ENCODE measurements around the gene FUCA2.

Gene FUCA2, protein sequence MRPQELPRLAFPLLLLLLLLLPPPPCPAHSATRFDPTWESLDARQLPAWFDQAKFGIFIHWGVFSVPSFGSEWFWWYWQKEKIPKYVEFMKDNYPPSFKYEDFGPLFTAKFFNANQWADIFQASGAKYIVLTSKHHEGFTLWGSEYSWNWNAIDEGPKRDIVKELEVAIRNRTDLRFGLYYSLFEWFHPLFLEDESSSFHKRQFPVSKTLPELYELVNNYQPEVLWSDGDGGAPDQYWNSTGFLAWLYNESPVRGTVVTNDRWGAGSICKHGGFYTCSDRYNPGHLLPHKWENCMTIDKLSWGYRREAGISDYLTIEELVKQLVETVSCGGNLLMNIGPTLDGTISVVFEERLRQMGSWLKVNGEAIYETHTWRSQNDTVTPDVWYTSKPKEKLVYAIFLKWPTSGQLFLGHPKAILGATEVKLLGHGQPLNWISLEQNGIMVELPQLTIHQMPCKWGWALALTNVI

DNA sequence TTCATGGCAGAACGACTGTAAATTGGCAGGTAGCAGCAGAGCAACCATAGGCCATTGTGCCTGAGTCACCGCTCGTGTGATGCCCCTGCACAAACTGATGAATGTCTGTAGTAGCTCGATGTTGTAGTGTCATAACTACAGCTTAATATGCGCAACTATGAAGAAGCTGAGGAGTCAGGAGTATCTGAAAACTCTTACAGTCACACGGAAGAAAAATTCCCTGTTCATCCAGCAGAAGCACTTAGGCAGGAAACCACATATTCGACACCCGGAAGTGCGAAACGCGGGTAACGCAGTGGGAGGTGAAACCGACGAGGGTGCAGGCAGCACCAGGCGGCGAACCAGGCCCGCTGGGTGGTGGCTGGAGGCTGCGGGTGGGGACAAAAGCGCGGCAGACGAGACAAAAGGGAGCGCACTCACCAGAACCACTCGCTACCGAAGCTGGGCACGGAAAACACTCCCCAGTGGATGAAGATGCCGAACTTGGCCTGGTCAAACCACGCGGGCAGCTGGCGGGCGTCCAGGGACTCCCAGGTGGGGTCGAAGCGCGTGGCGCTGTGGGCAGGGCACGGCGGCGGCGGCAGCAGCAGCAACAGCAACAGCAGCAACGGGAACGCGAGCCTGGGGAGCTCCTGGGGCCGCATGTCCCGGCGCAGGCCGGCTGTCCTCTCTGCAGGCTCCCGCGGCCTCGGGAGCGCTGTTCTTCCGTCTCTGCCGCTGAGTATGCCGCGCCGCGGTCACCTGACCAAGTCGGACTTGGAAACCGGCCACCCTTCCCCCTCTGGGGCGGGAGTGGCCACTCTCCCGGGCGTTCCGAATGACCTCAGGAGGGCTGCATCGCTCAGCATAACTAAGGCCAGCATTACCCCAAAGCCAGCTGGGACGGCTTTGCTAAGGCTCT lies at the start of gene FUCA2:
Gene FUCA2 (minus strand): TSS at position 730 of the 901 bp plus-strand sequence. CDS start 86 bp downstream, at position 644.
- TF ChIP-seq, protein P1, sequence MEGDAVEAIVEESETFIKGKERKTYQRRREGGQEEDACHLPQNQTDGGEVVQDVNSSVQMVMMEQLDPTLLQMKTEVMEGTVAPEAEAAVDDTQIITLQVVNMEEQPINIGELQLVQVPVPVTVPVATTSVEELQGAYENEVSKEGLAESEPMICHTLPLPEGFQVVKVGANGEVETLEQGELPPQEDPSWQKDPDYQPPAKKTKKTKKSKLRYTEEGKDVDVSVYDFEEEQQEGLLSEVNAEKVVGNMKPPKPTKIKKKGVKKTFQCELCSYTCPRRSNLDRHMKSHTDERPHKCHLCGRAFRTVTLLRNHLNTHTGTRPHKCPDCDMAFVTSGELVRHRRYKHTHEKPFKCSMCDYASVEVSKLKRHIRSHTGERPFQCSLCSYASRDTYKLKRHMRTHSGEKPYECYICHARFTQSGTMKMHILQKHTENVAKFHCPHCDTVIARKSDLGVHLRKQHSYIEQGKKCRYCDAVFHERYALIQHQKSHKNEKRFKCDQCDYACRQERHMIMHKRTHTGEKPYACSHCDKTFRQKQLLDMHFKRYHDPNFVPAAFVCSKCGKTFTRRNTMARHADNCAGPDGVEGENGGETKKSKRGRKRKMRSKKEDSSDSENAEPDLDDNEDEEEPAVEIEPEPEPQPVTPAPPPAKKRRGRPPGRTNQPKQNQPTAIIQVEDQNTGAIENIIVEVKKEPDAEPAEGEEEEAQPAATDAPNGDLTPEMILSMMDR (IDR thresholded peaks at IDR 0.05; ENCODE audit: borderline replicate concordance, insufficient read depth, low read depth, low read length): no peak
- peak within 1 kb of the TSS; percentile 56 for H3K4me3 ChIP-seq (ENCODE audit: low read depth, low read length)

DNA sequence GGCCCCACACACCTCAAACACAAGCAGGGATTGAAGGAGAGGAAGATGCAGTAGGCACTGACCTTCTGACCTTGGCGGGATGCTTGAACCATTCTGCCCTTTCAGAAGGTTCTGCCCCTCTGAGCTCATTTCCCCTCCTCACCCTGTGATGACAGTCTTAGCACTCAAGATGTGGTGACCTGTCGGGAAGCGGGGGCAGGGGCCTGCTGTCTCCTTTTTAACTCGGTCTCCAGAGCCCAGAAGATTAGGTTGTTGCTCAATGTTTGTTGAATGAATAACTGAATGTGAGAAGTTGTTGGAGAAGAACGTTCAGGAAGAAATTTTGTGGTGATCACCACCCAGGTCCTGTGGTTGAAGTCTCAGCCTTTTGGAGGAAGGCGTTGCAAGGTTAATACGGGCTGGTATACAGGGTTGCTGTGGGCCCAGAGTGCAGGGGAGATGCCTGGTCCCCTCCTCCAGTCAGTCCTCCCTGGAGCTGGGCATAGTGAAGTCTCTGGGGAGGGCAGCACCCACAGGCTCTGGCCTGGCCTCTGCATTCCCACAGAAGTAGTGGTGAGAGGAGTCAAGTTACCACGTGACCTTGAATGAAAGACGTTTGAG lies 49.7 kb upstream of the FUCA2 start:
- TF ChIP-seq, protein P1 (IDR thresholded peaks at IDR 0.05; ENCODE audit: borderline replicate concordance, insufficient read depth, low read depth, low read length): no peak
- H3K4me3 ChIP-seq (ENCODE audit: low read depth, low read length): no peak overlapping the region

DNA sequence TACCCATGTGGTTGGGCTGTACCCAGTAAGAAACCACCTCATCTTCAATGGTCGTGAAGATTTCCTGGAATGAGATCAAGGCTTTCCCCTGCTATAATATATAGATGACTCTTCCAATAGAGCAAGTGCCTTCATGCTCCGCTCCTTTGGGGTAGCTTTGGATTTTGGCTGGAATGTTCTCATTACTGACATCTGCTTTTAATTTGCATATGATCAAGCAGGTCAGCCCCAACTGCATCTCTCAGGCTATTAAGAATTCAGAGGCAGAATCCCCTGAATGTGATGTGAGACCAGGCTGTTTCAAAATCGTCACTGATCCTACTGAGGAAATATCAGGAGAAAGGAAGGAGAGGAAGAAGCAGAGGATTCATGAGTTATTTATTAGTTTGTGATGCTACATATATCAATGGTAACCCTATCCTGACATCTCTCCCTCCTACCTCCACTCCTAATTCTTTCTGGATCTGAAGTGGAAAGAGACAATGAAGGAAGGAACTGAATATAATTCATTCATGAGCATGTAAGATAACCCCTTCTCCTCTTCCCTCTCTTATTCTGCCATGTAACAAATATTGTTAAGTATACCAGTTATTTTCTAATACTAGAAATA lies 47.6 kb upstream of the FUCA2 start:
- H3K4me3 ChIP-seq (ENCODE audit: low read depth, low read length): no peak overlapping the region
- TF ChIP-seq, protein P1 (IDR thresholded peaks at IDR 0.05; ENCODE audit: borderline replicate concordance, insufficient read depth, low read depth, low read length): no peak

DNA sequence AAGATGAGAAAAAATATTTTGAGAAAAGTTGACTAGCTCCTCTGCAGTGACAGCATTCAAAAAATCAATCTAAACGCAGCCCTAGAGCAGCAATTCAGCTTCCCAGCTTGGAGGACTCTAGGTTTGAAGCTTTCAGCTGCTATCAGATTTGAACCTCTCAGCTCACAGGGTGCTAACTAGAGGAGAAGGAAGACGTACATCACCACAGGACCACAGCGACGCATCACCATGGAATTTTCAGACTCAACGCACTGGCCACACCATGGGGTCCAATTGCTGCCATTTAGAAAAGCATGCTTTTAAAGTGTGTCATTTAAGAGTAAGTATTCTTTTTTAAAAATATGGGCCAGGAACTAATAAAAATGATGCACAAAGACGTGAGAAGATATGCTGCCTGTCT lies 45.0 kb upstream of the FUCA2 start:
- no peak overlapping the region for H3K4me3 ChIP-seq (ENCODE audit: low read depth, low read length)
- TF ChIP-seq, protein P1 (IDR thresholded peaks at IDR 0.05; ENCODE audit: borderline replicate concordance, insufficient read depth, low read depth, low read length): no peak

DNA sequence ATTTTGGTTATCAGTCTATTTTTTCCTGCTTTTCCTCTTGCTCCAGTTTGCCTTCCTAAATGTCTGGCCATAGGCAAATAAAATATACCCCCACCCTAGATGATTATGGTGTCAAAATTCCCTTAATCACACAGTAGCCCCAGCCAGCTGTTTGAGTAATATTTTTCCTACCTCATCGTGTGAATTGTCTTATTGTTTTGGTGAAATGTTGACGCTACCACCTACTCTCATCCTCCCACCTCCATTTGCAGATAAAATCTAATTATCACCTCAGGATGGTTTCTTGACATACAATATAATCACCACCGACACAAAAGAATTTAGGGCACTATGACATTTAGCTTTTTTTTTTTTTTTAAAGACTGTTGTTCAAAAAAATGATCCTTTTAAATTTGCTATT lies 44.1 kb upstream of the FUCA2 start:
- TF ChIP-seq, protein P1 (IDR thresholded peaks at IDR 0.05; ENCODE audit: borderline replicate concordance, insufficient read depth, low read depth, low read length): no peak
- H3K4me3 ChIP-seq (ENCODE audit: low read depth, low read length): no peak overlapping the region

DNA sequence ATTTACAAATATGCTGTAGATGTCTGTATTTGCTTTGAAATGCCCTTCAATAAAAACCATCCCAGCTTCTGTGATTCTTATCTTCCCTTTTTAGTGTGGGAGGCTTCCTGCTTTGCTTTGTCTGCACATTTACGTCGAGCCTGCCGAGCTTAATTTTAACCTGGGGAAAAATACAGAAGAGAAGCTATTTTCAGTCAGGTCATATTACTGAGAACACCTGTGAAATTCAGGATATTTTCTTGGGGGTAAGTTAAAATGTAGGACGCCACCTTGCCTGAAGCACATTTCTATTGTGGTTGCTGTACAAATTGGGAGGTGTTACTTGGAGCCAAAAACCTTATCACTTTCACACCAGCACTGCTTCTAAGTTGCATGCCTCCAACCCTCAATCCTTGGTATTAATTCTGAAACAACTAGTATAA lies 43.6 kb upstream of the FUCA2 start:
- TF ChIP-seq, protein P1 (IDR thresholded peaks at IDR 0.05; ENCODE audit: borderline replicate concordance, insufficient read depth, low read depth, low read length): no peak
- H3K4me3 ChIP-seq (ENCODE audit: low read depth, low read length): no peak overlapping the region

Measured in GM12875 (cell line).